A549 (cell line): ENCODE data around the gene TNFRSF13B.

Source experiments
- CTCF ChIP-seq: fragments of >200 bp; sonication (Bioruptor Twin); formaldehyde crosslinking; IDR thresholded peaks from 3 replicates; pipeline ENCODE4 v1.5.1; 2016
- ESRRA ChIP-seq: fragments of 150-350 bp; IDR thresholded peaks from 2 replicates; pipeline ENCODE4 v1.6.1; 2014; ENCODE audit warnings: mild to moderate bottlenecking, low read length, borderline replicate concordance
- MAX ChIP-seq: IDR thresholded peaks from 2 replicates; pipeline ENCODE4 v1.6.1; 2012
- MAZ ChIP-seq: fragments of 150-350 bp; IDR thresholded peaks from 2 replicates; pipeline ENCODE4 v1.6.1; 2014; ENCODE audit warnings: antibody characterized with exemption, low read depth, low read length, borderline replicate concordance
- POLR2A ChIP-seq: IDR thresholded peaks from 2 replicates; pipeline ENCODE4 v1.6.1; 2012; ENCODE audit warnings: mild to moderate bottlenecking, low read length
- SREBF2 ChIP-seq: fragments of 450-650 bp; IDR thresholded peaks from 2 replicates; pipeline ENCODE4 v1.6.1; 2014; ENCODE audit warnings: mild to moderate bottlenecking, moderate library complexity
- ZC3H11A ChIP-seq: fragments of 450-650 bp; IDR thresholded peaks from 2 replicates; pipeline ENCODE4 v1.6.1; 2014; ENCODE audit warnings: antibody characterized with exemption, mild to moderate bottlenecking

- TF ChIP-seq ESRRA (no peak), CTCF (no peak), SREBF2 (no peak), POLR2A (no peak), ZC3H11A (no peak), MAX (no peak), MAZ (no peak)
Measured at GRCh38 chr17:16939606-16940115, 32.3 kb downstream of the TNFRSF13B start.
